HPDE6-E6E7 (cell line): ENCODE data around the gene TMEM25.
"Not testable (repeated sequence)": the region's sequence is repeated elsewhere in the genome, so short reads cannot be mapped to it uniquely, and the experiment has no call there.

ENCODE experiments used
- DNase-seq: peaks from one replicate; pipeline ENCODE4 v3.0.0; 2011; ENCODE audit warnings: missing footprints; ENCODE audit errors: extremely low spot score

The TMEM25 gene

DNA sequence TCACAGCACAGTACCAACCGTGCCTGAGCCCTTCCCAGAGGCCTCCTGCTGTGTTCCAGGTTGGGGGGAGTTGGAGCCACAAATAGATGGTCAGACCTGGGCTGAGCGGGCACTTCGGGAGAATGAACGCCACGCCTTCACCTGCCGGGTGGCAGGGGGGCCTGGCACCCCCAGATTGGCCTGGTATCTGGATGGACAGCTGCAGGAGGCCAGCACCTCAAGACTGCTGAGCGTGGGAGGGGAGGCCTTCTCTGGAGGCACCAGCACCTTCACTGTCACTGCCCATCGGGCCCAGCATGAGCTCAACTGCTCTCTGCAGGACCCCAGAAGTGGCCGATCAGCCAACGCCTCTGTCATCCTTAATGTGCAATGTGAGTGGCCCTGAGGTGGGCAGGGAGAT is 1.1 kb downstream of the TMEM25 start:
- DNase-seq = no peak

GRCh38 chr11:118532852-118533768 is 2.1 kb downstream of the TMEM25 start:
- DNase-seq = no peak

GRCh38 chr11:118533769-118534729 is 3.1 kb downstream of the TMEM25 start:
- no peak for DNase-seq

- no peak for DNase-seq
Observed at GRCh38 chr11:118535261-118535660, 4.3 kb downstream of the TMEM25 start.

DNA sequence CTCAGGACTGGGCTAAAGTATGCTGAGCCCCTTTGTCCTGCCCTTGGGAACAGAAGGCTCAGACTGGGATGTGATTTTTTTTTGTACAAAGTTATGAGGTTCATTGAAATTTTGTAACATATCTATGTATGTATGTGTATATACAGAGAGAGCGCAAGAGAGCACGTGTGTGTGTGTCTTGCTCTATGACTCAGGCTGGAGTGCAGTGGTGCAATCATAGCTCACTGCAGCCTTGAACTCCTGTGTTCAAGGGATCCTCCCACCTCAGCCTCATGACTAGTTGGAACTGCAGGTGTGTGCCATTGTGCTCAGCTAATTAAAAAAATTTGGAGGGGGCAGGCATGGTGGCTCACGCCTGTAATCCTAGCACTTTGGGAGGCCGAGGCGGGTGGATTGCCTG is 5.7 kb downstream of the TMEM25 start:
- no peak for DNase-seq

GRCh38 chr11:118537409-118537980 is 6.5 kb downstream of the TMEM25 start:
- no peak for DNase-seq

- DNase-seq = no peak
Observed at GRCh38 chr11:118544010-118544646, 13.1 kb downstream of the TMEM25 start.

DNA sequence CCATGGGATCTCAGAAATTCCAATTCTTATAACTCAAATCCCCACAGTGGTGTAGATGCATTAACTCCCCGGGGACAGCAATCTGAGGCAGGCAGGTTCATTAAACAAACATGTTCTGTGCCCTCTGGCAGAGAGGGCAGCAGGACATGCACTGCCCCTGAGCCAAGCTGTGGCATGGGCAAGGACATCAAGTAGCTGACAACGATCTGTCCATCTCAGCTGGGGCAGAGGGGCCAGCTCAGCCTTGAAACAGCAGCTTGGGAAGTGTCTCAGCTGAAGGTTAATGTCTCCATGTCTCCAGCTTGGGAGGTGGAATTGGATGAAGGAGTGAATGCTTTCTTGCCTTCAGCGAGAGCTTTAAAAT is 13.6 kb downstream of the TMEM25 start:
- DNase-seq = no peak

DNA sequence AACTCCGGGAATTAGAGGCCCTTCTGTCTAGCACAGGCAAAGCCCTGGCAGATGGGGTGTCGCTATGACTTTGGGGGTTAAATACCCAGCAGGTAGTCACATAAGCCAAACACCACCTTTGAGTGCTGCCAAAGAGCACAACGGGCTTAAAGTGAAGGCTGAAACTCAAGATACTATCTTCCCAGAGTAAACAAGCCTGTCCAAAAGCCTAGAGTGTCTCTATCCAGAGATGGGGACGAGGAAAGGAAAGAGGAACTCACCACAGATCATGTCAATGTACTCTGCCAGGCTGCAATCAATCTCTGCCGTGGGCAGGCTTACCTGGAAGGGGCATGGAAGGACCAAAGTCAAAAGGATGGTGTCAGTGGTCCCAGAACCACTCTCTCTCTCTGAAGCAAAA is 14.5 kb downstream of the TMEM25 start:
- DNase-seq = no peak

DNA sequence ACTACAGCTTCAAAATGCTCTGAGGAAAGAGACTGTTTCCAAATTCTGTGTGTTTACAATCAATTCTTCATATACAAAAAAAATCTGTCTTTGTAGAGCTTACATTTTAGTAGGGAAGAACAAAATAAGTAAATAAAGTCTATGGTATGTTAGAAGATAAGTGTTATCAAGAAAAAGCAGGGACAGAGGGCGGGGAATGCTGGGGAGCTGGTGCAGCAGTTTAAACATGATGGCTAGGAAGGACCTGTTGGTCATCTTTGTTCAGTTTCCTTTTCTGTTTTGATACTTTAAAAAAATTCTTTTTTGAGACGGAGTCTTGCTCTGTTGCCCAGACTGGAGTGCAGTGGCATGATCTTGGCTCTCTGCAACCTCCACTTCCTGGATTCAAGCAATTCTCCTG is 16.1 kb downstream of the TMEM25 start:
- no peak for DNase-seq

- no peak for DNase-seq
Observed at GRCh38 chr11:118552341-118552740, 21.3 kb downstream of the TMEM25 start.

- DNase-seq = no peak
Observed at GRCh38 chr11:118560806-118561205, 29.8 kb downstream of the TMEM25 start.

- DNase-seq = no peak
Observed at GRCh38 chr11:118565051-118565450, 34.1 kb downstream of the TMEM25 start.

DNA sequence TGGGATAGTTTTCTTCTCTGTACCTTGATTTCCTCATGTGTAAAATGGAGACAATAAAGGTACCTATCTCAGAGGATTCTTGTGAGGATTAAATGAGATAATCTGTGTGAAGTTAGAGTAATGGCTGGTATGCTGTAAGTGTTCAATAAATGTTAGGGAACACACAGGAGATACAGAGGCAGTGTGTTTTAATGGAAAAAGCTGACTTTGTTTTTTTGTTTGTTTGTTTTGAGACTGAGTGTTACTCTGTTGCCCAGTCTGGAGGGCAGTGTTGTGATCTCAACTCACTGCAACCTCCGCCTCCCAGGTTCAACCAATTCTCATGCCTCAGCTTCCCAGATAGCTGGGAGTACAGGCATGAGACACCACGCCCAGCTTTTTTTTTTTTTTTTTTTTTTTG is 38.7 kb downstream of the TMEM25 start:
- no peak for DNase-seq

- no peak for DNase-seq
Observed at GRCh38 chr11:118570787-118571186, 39.8 kb downstream of the TMEM25 start.

GRCh38 chr11:118571701-118572060 is 40.7 kb downstream of the TMEM25 start:
- DNase-seq = not testable (repeated sequence)

- DNase-seq = peak; percentile 48
Observed at GRCh38 chr11:118572061-118572980, 41.3 kb downstream of the TMEM25 start, which contains the start of gene ARCN1. TSS of gene ARCN1 (plus strand) at chr11:118572409. CDS start at chr11:118572548, 139 bp downstream.

DNA sequence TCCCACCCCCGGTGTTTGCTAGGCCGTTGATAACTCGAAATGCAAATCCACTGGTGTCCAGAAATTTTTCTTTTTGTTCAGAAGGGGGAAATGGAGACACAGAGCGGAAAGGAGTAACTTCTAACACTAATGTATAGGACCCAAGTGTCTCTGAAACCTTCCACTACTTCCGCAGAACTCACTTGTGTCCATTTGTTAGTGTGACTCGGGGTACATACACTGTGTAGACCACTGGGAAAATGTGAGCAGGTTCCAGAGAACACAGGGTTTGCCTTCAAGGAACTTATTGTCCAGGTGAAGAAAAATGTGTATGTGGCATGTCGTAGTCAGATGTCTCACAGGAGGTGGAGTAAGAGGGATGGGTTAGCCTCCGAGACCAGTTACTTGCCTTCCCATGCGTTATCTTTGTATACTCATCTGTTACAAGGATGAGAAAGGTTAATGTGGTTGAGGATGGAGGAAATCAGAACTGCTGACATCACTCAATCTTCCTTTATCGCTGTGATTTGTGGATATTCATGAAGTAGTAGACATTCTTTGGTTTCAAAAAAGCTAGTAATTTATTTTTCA is 42.1 kb downstream of the TMEM25 start:
- peak; percentile 21 for DNase-seq

- DNase-seq = no peak
Observed at GRCh38 chr11:118574636-118575035, 43.6 kb downstream of the TMEM25 start.

- DNase-seq = not testable (repeated sequence)
Observed at GRCh38 chr11:118577995-118578394, 47.0 kb downstream of the TMEM25 start.
